VCaP (cell line): ENCODE data around the gene AEBP2.

Experiments
- H3K27ac ChIP-seq: fragments of 450-650 bp; 2 replicates; pipeline ENCODE4 v1.5.1; 2017
- TF ChIP-seq, protein P1 (sequence below): fragments of 450-650 bp; conservative IDR thresholded peaks from 2 replicates; pipeline ENCODE4 v1.5.1; 2017; ENCODE audit warnings: mild to moderate bottlenecking, moderate library complexity

Gene AEBP2

GRCh38 chr12:19539071-19539470, 99.8 kb downstream of the AEBP2 start:
- TF ChIP-seq, protein P1, sequence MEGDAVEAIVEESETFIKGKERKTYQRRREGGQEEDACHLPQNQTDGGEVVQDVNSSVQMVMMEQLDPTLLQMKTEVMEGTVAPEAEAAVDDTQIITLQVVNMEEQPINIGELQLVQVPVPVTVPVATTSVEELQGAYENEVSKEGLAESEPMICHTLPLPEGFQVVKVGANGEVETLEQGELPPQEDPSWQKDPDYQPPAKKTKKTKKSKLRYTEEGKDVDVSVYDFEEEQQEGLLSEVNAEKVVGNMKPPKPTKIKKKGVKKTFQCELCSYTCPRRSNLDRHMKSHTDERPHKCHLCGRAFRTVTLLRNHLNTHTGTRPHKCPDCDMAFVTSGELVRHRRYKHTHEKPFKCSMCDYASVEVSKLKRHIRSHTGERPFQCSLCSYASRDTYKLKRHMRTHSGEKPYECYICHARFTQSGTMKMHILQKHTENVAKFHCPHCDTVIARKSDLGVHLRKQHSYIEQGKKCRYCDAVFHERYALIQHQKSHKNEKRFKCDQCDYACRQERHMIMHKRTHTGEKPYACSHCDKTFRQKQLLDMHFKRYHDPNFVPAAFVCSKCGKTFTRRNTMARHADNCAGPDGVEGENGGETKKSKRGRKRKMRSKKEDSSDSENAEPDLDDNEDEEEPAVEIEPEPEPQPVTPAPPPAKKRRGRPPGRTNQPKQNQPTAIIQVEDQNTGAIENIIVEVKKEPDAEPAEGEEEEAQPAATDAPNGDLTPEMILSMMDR = no peak
- no peak overlapping the region for H3K27ac ChIP-seq

- TF ChIP-seq, protein P1 = no peak
Observed at GRCh38 chr12:19539836-19540235, 100.5 kb downstream of the AEBP2 start.

GRCh38 chr12:19542606-19543005, 103.3 kb downstream of the AEBP2 start:
- TF ChIP-seq, protein P1 = no peak
- no peak overlapping the region for H3K27ac ChIP-seq

More at GRCh38 chr12:19539836-19540235, 100.5 kb downstream of the AEBP2 start:
- H3K27ac ChIP-seq = no peak overlapping the region

DNA sequence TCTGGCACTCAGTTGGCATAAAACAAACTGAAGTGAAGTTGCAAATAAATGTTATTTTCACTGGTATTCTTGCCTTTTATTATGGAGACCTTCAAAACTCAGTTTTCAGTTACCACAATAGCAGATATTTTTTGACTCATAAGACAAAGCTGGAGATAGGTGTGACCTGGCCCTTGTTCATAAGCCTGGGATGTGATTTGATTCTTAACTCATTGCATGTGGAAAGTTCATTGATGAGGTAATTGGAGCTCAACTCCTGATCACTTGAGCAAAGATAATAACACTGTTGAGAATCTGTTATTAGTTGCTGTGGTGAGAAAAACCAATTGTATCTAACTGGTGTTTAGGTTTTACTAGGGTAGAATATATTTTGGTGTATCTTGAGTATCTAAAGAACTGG, 105.1 kb downstream of the AEBP2 start:
- H3K27ac ChIP-seq = no peak overlapping the region
- TF ChIP-seq, protein P1 = no peak

DNA sequence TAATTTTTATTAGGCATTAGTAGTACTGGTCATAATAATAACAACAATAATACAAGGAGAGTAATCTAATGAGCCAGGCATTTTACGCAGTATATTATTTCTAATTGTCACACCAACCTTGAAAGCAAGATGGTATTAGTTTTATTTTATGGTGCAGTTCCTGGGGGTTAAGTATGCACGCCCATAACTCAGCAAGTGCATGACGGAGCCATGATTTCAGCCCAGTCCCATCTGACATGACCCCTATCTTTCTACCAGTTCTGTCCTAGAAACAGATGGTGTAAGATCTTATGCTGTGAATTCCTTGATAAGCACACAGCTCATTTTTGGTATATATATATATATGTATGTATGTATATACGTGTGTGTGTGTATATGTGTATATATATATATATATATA, 106.0 kb downstream of the AEBP2 start:
- TF ChIP-seq, protein P1 = no peak

DNA sequence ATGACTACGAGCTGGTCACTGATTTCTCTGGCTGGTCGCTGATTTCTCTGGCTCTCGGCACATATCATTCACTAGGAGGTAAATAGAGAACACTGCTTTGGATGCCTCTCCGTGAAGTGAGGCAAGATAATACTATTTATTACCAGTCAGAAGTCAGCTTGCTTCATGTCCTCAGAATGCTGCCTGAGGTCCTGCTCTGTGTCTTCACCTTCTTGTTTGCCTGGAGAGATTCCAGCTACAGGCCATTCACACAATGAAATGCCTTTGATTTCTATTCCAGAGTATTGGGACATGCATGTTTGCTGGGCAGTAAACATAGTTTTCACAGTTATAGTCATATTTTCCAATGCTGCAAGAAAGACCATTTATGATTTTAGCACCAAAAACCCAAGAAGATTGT, 106.7 kb downstream of the AEBP2 start:
- H3K27ac ChIP-seq = peak overlapping the region; percentile 71
- TF ChIP-seq, protein P1 = no peak

More for the DNA sequence above, 106.0 kb downstream of the AEBP2 start:
- H3K27ac ChIP-seq = peak overlapping the region; percentile 71

GRCh38 chr12:19546611-19547162, 107.4 kb downstream of the AEBP2 start:
- TF ChIP-seq, protein P1 = no peak
- H3K27ac ChIP-seq = peak overlapping the region; percentile 71
